Esophagus mucosa (tissue), 1 donor: ENCODE results near the gene OR2T3. TPM values are rescaled to one million over a fixed set of nuclear protein-coding genes. Genes with fewer than 3 reads are reported as not detected.
"Not testable (repeated sequence)": the region's sequence is repeated elsewhere in the genome, so short reads cannot be mapped to it uniquely, and the experiment has no call there.

Source experiments
- ATAC-seq: fragments of 200-7000 bp; cut with Tn5 transposase; one replicate; pipeline ENCODE4 v1.9.1; 2020
- total RNA-seq: library from RNA; stranded (reverse); gene quantifications from one replicate; pipeline ENCODE4 v1.2.4, GENCODE V29; 2023
- donor health status: DM: yes; HTN: yes; CAD: no.

The OR2T3 gene
- total RNA-seq, 1 donor from 2014 or later, result not detected

- ATAC-seq, result not testable (repeated sequence)
Measured at GRCh38 chr1:248475660-248476059, 2.5 kb downstream of the OR2T3 start.

- not testable (repeated sequence) for ATAC-seq
Measured at GRCh38 chr1:248481686-248482579, 8.8 kb downstream of the OR2T3 start.

GRCh38 chr1:248488289-248488688 lies 15.1 kb downstream of the OR2T3 start, which contains the start of gene OR2T5:
TSS of gene OR2T5 (plus strand) at chr1:248488589. CDS start at chr1:248488589, 0 bp downstream.
- not testable (repeated sequence) for ATAC-seq

- not testable (repeated sequence) for ATAC-seq
Measured at GRCh38 chr1:248496661-248497060, 23.5 kb downstream of the OR2T3 start.

GRCh38 chr1:248500305-248501035 lies 27.3 kb downstream of the OR2T3 start:
- ATAC-seq, result not testable (repeated sequence)

GRCh38 chr1:248507773-248508172 lies 34.6 kb downstream of the OR2T3 start, which contains the start of gene OR2G6:
TSS of gene OR2G6 (plus strand) at chr1:248508073. CDS start at chr1:248521647, 13,574 bp downstream.
- not testable (repeated sequence) for ATAC-seq

- ATAC-seq, result not testable (repeated sequence)
Measured at GRCh38 chr1:248510217-248510616, 37.1 kb downstream of the OR2T3 start.

- no peak for ATAC-seq
Measured at GRCh38 chr1:248521856-248522255, 48.7 kb downstream of the OR2T3 start.

Other genes with a start within 250 kb of the OR2T3 start
- not detected for gene OR2M4, start 241.9 kb upstream of the OR2T3 start, total RNA-seq
- gene OR2T33, start 195.4 kb upstream of the OR2T3 start, total RNA-seq, result not detected
- not detected for gene OR2T12, start 169.9 kb upstream of the OR2T3 start, total RNA-seq
- not detected for gene OR2M7, start 148.8 kb upstream of the OR2T3 start, total RNA-seq
- gene OR14C36, start 124.6 kb upstream of the OR2T3 start, total RNA-seq, result not detected
- not detected for gene OR2T4, start 111.7 kb upstream of the OR2T3 start, total RNA-seq
- not detected for gene OR2T6, start 97.6 kb upstream of the OR2T3 start, total RNA-seq
- not detected for gene OR2T1, start 70.3 kb upstream of the OR2T3 start, total RNA-seq
- not detected for gene OR2T2, start 27.7 kb upstream of the OR2T3 start, total RNA-seq
- not detected for gene OR2T5, start 15.2 kb downstream of the OR2T3 start, total RNA-seq
- gene OR2G6, start 34.7 kb downstream of the OR2T3 start, total RNA-seq, result not detected
- not detected for gene OR2T29, start 89.4 kb downstream of the OR2T3 start, total RNA-seq
- not detected for gene OR2T34, start 101.4 kb downstream of the OR2T3 start, total RNA-seq
- gene OR2T10, start 124.3 kb downstream of the OR2T3 start, total RNA-seq, result not detected
- not detected for gene OR2T11, start 161.7 kb downstream of the OR2T3 start, total RNA-seq
- not detected for gene OR2T35, start 171.9 kb downstream of the OR2T3 start, total RNA-seq
- not detected for gene OR2T27, start 182.2 kb downstream of the OR2T3 start, total RNA-seq
- not detected for gene OR14I1, start 229.4 kb downstream of the OR2T3 start, total RNA-seq